Sigmoid colon (tissue), 3 donors: ENCODE results near the gene WDR31.

Source experiments
- POLR2A ChIP-seq, 2 donors: fragments of 450-650 bp; IDR thresholded peaks; one replicate each; pipeline ENCODE4 v1.6.1; 2016; ENCODE audit warnings: antibody characterized with exemption in 2 of 2, mild to moderate bottlenecking in 2 of 2, moderate library complexity in 2 of 2
- TF ChIP-seq, protein P1 (sequence below), 4 experiments: fragments of 450-650 bp in 3 of 4; fragments of 200-600 bp in 1 of 4; IDR thresholded peaks; one replicate each; pipeline ENCODE4 v1.5.1; 2016 to 2019; ENCODE audit warnings: antibody characterized with exemption in 4 of 4, mild to moderate bottlenecking in 3 of 4, moderate library complexity in 2 of 4

DNA sequence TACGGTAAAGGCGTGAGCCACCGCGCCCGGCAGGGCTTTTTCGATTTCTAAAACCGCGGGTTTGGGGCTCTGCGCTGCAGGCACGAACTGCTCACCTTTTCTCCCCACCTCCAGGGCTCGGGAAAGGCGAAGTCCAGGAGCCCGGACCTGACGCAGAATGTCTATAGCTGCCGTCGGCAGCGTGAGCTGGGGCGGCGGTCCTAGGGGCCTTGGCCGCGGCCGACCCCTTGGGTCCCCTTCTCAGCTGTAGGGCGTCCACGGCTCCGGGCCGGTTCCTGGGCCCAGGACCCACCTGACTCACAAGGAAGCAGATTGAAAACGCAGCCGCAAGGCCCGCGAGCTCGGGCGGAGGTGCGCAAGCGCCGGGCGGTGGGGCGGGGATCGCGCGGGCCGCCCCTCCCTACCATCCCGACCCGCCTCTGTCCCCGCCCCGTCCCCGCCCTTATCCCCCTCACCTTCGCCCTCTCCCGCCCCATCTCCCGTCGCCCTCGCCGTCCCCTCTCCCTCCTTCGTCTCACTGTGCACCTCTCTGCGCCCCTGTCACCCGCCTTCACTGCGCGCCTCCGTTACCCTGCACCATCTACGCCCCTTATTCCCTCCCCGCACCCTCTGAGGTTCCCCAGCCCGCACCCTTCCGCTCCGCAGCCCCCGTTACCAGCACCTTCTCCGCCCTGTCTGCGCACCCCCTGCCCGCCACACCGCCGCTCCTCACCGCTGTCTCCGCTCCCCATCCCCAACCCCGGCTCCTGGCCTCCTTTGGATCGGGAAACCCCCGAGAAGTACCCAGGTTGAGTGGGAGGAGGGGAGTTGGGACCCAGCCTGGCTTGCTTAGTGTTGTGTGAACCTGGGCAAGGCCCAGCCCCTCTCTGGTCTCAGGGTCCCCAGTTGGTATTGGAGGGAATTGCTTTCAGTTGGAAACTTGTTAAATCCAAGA is 36.8 kb upstream of the WDR31 start, which contains the start of gene HDHD3:
- peak; percentile 74 to 87 for TF ChIP-seq POLR2A (IDR thresholded peaks at IDR 0.05)
- TF ChIP-seq, protein P1, sequence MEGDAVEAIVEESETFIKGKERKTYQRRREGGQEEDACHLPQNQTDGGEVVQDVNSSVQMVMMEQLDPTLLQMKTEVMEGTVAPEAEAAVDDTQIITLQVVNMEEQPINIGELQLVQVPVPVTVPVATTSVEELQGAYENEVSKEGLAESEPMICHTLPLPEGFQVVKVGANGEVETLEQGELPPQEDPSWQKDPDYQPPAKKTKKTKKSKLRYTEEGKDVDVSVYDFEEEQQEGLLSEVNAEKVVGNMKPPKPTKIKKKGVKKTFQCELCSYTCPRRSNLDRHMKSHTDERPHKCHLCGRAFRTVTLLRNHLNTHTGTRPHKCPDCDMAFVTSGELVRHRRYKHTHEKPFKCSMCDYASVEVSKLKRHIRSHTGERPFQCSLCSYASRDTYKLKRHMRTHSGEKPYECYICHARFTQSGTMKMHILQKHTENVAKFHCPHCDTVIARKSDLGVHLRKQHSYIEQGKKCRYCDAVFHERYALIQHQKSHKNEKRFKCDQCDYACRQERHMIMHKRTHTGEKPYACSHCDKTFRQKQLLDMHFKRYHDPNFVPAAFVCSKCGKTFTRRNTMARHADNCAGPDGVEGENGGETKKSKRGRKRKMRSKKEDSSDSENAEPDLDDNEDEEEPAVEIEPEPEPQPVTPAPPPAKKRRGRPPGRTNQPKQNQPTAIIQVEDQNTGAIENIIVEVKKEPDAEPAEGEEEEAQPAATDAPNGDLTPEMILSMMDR (IDR thresholded peaks at IDR 0.05): no peak
